Stimulated activated CD4-positive, alpha-beta T cell treated with anti-CD3 and anti-CD28 coated beads, Interleukin-2, amount 100 ng/mL, for 48 hours (primary cell): ENCODE data around the gene CEP126.
"Not testable (repeated sequence)": the region's sequence is repeated elsewhere in the genome, so short reads cannot be mapped to it uniquely, and the experiment has no call there.

Experiments
- DNase-seq, 2 donors: peaks; one replicate each; pipeline ENCODE4 v3.0.0-alpha.2; 2020

CEP126 gene

DNA sequence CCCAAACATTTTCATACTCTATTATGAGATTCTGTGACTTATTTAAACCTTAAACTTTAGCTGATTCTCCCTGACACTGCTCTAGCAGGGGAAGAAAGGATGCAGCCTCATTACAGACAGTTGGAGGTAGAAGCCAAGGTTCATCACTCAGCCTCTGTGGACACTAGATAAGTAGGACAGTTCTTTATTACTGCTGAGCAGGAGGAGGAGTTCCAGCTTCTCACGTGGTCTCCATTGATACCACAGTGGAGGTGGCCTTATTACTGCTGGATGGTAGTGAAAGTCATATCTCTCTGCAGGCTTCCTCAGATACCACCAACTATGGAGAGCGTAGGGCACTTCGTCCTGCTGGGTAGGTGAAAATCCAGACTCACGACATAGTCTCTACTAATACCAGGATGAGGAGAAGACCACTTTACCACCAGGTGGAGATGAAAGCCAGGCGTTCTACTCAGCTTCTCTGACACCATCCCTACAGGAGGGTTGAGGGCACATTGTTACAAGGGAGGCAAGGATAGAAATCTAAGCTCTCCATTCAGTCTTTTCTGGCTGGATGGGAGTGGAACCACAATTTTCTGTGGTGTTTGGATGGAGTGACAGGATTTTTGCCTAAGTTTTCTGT lies 14.6 kb downstream of the CEP126 start:
- no peak for DNase-seq

DNA sequence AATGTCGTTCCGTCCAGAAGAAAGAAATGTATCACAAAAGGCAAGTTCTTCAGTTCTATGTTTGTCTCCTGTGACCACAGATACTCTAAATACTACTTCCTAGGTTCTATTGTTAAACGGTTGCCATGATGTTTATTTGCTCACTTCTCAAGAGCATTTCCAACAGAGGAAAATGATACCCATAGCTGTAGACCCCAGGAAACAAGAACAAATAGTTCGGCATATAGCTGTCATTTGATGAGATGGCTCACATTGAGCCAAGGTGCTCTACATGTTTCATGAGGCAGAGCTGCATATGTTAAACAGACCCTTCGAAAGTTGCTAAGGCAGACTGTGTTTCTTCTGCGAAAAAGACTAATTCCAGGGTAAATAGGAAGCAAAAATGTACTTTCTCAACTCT lies 16.9 kb downstream of the CEP126 start:
- no peak for DNase-seq

DNA sequence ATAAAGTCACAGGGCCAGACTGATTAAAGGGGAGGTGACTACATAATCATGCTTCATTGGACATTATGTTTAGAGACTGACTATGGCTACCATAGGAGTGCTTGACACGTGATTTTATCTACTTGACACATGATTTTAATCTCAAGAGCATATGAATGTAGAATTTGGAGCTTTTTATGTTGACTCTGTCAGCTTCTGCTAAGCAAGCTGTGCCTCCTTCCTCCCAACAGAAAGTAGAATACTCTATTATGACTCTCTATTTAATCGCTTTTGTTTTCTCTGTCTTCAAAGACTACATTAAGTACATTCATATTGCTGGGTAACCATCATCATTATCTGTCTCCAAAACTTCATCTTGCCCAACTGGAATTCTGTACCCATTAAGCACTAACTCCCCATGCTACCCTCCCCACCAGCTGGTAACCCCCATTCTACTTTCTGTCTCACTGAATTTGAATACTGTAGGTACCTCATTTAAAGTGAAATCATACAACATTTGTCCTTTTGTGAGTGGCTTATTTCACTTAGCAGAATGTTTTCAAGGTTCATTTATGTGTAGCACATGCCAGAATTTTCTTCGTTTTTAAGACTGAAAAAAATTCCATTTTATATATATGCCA lies 26.2 kb downstream of the CEP126 start:
- DNase-seq: no peak

DNA sequence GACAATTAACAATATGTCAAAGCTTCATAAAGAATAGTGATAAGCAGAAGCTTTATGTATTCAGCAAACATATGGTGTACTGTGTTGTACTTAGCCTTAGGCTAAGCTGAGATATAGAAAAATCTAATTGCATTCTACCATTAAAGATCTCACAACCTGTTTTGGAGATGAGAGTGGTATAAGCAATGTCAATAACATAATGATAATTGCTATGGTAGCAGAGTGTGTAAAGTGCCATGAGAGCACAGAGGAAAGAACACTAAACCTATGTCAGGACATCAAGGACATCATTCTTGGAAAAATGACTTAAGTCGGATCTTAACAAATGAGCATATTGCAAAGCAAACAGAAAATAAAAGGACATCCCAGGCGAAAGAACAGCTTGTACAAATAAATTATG lies 30.1 kb downstream of the CEP126 start:
- DNase-seq: no peak

DNA sequence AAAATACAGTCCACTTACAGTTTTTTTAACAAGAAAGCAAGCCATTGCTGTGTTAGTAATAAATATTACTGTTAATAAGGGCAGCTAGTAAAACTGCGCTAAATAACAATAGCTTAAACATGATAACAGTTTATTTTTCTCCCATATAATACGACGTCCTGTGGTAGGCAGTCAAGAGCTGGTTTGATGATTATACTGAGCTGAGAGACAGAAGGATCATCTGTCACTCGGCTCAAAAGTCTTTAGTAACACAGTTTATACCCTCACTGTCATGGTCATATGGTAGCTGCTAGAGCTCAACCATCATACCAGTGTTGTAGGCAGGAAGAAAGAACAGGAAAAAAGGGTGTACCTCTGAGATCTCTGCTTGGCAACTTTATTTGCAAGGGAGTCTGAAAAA lies 30.6 kb downstream of the CEP126 start:
- DNase-seq: no peak

DNA sequence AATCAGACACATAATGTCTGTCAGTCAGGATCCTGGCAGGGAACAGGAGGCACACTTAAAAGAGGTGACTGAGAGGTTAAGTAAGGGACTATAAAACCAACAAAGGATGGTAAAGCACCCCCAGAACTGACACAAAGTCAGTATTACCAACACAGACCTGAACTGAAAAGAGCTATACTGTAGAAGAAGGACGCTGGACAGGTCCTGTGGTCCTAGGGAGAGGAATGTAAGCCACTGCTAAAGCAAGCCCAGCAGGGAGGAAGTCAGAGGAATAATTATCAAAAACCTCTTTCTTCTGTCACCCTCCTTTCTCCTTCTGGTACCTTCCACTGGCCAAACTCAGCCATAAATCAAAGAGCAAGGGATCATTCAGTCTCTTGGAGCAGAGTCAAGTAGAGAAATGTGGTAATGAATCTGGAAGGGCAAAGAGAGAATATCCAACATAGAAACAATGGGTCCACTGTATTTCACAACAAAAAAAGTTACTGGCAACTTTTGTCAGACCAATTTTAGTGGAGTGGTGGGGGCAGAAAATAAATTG lies 34.9 kb downstream of the CEP126 start:
- no peak for DNase-seq

DNA sequence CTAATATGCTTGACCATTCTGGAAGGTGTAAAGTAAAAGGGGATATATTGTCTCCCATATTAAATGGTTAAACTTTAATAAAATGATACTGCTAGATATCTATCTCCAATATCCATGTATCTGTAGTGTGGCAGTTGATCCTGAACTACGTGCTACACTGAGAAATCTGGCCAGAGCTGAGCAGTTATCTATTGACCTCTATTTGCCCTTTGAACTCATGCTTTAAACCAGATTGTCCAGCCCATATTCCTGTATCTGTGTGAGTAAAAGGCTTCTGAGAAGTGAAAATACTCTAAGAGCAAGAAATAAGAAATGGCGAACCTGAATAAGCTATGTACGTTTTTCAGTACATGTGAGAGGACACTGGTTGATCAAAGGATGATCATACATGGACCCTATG lies 40.5 kb downstream of the CEP126 start:
- DNase-seq: no peak

DNA sequence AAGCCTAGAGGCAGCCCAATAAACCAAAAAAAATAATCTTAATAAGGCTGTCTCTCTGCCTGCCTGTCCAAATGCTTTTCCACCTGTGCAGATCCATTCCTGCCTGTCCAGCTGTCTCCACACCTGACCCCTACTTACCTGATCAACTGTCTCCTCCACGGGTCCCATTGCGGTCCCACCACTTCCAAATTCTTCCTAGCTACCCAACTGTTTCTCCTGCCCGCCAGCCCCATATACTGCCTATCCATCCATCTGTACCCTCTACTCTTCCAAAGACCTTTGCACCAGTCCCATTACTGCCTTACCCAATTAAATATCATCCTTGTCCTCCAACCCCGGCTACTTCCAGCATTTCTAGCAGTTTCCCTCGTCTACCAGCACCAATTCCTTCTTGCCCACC lies 40.9 kb downstream of the CEP126 start:
- DNase-seq: no peak

DNA sequence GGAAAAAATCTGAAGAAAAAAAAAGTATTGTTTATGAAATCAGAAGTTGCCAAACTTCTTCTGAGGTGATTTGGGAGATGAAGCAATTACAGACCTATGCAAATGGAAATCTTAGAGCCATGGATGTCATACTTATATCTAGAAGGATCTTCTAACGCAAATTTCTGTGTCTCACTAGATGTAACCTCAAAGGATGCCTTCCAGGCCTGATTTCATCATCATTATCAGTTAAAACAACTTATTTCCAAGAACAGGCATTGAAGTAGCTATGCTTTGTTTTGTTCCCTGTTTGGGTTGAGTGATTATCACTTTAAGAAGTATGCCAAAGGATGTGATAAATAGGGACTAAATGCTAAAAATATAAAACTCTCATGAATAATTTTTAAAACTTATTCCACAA lies 45.4 kb downstream of the CEP126 start:
- no peak for DNase-seq

DNA sequence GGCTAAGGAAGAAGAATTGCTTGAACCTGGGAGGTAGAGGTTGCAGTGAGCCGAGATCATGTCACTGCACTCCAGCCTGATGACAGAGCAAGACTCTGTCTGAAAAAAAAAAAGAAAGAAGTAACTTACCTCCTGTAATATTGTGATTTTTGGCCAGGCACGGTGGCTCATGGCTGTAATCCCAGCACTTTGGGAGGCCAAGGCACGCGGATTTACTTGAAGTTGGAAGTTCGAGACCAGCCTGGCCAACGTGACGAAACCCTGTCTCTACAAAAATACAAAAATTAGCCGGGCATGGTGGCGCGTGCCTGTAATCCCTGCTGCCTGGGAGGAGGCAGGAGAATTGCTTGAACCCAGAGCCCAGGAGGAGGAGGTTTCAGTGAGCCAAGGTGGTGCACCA lies 49.4 kb downstream of the CEP126 start:
- not testable (repeated sequence) for DNase-seq

DNA sequence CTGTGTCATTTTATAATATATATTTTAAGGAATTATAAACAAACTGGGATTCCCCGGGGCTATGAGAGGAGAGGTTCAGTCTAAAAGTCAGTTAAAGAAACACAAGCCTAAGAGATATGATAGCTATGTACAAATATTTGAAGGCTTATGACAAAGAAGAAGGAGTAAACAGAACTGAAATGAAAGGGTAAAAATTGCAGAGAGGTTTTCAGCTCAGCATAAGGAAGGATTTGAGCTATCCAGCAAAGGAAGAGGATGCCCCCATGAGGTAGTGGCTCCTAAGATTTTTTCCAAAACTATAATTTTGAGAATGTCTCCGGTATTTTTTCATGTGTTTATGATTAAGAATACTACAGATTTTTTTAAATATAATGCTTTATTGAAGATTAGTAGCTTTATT lies 59.4 kb downstream of the CEP126 start:
- DNase-seq: no peak

DNA sequence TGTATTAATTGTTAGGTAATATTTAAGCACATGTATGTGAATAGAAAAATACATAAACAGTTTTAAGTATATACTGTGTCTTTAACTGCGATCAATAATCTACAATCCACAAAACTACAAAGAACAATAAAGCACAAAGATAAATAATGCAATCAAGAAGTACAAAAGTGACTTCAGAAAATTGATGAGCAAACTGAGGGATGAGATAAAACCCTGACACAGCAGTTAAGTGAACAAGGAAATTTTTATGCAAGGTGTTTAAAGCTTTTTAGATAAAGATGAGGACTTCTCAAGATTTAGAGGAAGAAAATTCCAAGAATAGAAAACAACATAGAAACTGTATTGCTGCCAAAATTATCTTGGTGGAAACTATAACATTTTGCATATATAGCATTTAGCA lies 60.0 kb downstream of the CEP126 start:
- DNase-seq: no peak

DNA sequence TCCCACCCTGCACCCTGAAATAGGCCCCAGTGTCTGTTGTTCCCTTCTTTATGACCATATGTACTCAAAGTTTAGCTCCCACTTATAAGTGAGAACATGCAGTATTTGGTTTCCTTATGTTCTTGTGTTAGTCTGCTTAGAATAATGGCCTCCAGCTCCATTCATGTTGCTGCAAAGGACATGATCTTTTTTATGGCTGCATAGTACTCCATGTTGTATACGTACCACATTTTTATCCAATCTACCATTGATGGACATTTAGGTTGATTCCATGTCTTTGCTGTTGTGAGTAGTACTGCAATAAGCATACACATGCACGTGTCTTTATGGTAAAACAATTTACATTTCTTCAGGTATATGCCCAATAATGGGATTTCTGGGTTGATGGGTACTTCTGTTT lies 60.9 kb downstream of the CEP126 start:
- DNase-seq: no peak

DNA sequence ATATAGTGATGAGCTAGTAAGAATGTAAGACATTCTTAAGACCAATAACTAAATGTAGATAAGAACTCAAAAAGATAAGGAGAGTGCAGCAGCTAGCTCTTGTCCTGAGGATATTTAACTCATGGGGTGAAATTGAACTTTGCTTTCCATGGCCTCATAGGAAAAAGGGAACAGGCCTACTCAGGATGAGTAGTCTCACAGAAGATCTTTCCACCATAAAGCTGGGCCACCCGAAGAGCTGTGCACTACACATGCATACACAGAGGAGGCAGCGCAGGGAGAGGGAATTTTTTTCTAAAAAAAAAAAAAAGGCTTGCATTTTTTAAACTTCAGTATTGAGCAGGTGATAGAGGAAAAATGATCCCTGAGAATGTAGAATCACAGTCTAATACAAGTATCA lies 72.6 kb downstream of the CEP126 start:
- DNase-seq: no peak

DNA sequence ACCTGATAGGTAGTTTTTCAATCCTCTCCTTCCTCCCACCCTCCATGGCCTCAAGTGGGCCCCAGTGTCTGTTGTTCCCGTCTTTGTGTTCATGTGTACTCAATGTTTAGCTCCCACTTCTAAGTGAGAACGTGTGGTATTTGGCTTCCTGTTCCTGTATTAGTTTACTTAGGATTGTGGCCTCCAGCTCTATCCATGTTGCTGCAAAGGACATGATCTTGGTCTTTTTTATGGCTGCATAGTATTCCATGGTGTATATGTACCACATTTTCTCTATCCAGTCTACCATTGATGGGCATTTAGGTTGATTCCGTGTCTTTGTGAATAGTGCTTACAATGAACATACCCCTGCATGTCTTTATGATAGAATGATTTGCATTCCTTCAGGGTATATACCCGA lies 78.4 kb downstream of the CEP126 start:
- DNase-seq: no peak

DNA sequence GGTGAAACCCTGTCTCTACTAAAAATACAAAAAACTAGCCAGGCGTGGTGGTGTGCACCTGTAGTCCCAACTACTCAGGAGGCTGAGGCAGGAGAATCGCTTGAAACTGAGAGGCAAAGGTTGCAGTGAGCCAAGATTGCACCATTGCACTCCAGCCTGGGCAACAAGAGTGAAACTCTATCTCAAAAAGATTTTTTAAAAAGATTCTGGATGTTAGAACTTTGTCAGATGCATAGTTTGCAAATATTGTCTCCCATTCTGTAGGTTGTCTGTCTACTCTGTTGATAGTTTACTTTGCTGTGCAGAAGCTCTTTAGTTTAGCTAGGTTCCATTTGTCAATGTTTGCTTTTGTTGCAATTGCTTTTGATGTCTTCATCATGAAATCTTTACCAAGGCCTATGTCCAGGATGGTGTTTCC lies 79.3 kb downstream of the CEP126 start:
- not testable (repeated sequence) for DNase-seq

DNA sequence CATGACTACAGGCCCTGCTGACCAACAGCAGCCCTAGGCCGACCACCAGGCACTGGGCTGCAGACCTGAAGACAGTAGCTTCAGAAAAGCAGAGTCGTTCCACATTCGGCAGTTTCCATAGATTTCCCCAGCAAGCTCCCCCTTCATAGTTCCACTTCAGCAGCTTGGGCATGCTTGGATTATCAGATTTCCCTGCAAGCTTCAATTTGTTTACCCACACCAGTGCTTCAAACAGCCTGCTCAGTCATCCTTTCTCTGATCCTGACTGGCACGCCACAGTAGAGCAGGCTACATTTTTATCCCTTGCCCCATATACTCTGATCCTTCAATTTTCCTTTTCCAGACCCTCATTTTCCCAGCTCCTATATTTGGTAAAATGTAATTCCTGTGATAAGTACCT lies 81.3 kb downstream of the CEP126 start:
- no peak for DNase-seq

DNA sequence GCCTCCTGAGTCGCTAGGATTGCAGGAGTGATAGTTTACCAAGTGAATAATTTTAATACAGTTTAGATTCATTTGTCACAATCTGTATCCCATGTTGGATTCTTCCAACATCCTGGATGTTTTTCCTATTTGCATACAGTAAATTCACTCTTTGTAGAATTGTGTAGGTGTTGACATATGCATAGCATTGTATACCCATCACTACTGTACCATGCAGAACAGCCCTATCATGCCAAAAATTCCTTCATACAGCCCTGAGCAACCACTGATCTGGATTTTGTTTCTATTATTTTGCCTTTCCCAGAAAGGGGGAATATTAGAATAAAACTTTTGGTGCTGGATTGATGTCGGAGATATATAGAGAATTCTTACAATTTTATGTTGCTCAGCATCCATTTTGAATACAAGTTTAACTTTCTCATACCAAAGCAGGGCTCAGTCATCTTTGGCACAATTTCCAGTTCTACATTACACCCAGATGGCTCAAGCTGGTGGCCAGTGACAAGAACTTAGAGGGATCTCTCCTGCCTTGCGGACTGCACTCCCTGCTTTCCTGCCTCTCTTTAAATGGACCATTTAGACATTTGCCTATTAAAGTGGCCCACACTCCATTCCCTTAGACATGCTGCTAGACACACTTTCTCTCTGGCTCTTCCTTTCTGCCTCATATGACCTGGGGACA lies 87.0 kb downstream of the CEP126 start:
- no peak for DNase-seq

DNA sequence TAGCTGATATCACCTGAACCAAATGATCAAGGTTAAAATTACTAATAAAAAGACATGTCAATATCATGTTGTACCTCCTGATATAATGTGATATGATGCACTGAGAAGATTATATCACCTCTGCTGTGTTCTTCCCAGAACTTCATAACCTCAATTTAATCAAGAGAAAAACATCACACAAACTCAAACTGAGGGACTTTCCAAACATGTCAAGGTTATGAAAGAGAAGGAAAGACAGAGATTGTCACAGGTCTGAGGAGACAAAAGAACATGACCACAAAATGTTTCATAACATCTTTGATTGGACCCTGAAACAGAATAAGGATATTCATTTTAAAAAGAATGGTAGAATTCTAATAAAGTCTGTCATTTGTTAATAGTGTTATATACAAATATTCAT lies 89.4 kb downstream of the CEP126 start:
- no peak for DNase-seq

DNA sequence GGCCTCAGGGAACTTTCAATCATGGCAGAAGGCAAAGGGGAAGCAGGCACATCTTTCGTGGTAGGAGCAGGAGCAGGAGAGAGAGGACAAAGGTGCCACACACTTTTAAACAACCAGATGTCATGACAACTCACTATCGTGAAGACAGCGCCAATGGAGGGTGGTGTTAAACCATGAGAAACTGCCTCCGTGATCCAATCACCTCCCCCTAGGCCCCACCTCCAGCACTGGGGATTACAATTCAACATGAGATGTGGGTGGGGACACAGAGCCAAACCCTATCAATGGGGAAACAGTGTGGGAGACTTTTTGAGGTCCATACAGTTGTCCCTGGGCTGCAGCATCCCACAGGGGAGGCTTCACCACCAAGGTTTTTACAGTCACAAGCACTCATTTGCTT lies 90.5 kb downstream of the CEP126 start:
- no peak for DNase-seq

DNA sequence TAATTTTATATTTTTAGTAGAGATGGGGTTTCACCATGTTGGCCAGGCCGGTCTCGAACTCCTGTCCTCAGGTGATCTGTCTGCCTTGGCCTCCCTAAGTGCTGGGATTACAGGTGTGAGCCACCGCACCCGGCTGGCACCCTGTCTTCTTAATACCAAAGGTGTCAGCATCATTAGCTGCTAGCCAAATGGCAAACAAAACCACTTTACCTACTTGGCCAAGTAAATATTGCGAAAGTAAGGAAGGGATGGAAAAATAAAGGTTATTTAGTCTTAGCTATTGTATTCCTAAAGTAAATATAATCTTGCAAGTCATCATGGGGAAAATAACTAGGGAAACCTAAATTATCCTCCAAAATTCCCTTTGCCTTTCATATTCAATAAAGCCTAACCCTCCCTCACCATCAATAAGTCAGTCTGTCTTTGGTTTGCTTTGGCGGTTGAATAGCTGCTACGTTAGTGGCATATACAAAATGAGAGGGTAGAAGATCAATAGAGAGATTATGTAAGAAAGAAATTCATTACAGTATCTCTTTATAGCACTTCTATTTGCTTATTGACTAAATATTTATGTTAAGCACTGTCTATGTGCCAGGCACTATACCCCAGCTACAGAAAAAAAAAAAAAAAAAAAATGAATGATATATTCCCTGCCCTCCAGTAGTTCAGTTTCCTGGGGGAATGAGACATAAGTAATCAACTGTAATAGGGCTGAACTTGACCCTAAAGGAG lies 92.2 kb downstream of the CEP126 start:
- DNase-seq: no peak

DNA sequence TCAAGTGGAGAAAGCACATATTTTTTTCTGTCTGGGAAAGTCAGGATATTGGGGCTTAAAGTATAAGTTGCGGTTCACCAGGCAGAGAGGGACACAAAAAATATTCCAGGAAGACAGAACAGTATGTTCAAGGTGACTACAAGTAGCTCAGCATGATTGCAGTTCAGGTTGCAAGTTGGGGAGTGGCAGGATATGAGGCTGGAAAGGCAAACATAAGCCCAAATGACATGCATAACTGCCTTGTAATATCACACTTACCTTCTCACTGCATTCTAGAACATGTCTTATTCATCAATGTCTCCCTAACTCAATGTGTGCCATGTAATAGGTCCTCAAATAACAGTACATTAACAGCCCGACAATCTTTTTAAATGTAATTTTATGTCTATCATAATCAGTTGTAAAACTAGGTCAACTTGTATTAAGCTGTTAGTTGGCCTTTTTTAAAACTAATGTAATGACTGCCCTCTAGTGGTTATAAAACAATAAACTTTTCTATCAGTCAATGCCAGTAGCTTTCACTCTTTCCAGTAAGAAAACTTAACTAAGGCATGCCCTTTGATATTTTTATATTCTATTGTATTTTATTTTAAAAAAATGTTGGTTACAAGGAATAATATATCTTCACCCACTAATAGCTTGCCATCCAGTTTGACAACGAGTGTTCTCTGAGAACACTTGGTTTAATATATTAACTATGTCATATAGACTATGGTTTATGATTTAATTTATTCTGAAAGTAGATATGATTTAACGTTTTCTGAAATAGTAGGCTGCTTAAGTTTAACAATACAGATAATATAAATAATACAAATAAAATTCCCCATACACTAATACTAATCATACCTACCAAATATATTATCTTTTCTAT lies 93.0 kb downstream of the CEP126 start:
- DNase-seq: no peak
